ENCODE results near the gene CMTM6.

The CMTM6 gene

DNA sequence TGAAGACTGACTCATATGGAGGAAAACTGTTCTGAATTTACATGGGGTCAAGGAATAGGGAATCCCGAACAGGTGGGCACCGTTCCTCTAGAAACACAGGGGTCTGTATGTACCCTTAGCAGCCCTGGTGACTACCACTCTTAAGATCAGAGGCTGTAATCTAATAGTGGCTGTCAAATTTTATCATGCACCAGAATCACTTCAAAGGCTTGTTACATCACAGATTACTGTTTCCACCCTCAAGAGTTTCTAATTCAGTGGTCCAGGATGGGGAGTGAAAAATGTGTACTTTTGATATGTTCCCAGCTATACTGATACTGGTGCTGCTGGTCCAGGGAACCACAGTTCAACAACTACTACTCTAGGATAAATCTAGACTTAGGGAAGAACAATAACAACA lies 40.2 kb upstream of the CMTM6 start:
- Histone ChIP-seq H2AFZ (ENCODE audit: low read length) (no peak overlapping the region), H4K20me1 (ENCODE audit: insufficient read depth, low read length) (no peaks in the 10 kb centered on the region), H3K4me1 (ENCODE audit: insufficient read depth, low read length, severe bottlenecking) (no peaks in the 10 kb centered on the region), H3K9me3 (ENCODE audit: low read length) (no peaks in the 10 kb centered on the region), H3K4me3 (ENCODE audit: low read depth, low read length, poor library complexity, severe bottlenecking) (no peak overlapping the region), H3K27me3 (ENCODE audit: insufficient read depth, low read length) (no peaks in the 10 kb centered on the region), H3K4me2 (ENCODE audit: low read length) (no peak overlapping the region), H3K27ac (ENCODE audit: low read depth, low read length, poor library complexity, severe bottlenecking) (no peak overlapping the region), H3K79me2 (ENCODE audit: insufficient read depth, low read length) (peaks cover 13% of the 10 kb centered on the region), H3K36me3 (ENCODE audit: insufficient read depth, low read length) (peaks cover 33% of the 10 kb centered on the region), H3K9ac (ENCODE audit: low read length) (no peak overlapping the region), H3F3A (ENCODE audit: insufficient read depth, low read length) (no peaks in the 10 kb centered on the region), H3K9me2 (ENCODE audit: low read depth, low read length) (no peaks in the 10 kb centered on the region)
- no peak for TF ChIP-seq EZH2 (IDR thresholded peaks at IDR 0.05; ENCODE audit: borderline replicate concordance, low read length)
- TF ChIP-seq, protein P1, sequence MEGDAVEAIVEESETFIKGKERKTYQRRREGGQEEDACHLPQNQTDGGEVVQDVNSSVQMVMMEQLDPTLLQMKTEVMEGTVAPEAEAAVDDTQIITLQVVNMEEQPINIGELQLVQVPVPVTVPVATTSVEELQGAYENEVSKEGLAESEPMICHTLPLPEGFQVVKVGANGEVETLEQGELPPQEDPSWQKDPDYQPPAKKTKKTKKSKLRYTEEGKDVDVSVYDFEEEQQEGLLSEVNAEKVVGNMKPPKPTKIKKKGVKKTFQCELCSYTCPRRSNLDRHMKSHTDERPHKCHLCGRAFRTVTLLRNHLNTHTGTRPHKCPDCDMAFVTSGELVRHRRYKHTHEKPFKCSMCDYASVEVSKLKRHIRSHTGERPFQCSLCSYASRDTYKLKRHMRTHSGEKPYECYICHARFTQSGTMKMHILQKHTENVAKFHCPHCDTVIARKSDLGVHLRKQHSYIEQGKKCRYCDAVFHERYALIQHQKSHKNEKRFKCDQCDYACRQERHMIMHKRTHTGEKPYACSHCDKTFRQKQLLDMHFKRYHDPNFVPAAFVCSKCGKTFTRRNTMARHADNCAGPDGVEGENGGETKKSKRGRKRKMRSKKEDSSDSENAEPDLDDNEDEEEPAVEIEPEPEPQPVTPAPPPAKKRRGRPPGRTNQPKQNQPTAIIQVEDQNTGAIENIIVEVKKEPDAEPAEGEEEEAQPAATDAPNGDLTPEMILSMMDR (IDR thresholded peaks at IDR 0.05; ENCODE audit: low read length), result no peak

GRCh38 chr3:32540899-32541298 lies 38.2 kb upstream of the CMTM6 start:
- no peaks in the 10 kb centered on the region for H3K9me2 ChIP-seq (ENCODE audit: low read depth, low read length)
- H3K9ac ChIP-seq (ENCODE audit: low read length), result no peak overlapping the region
- TF ChIP-seq, protein P1 (IDR thresholded peaks at IDR 0.05; ENCODE audit: low read length), result no peak
- TF ChIP-seq EZH2 (IDR thresholded peaks at IDR 0.05; ENCODE audit: borderline replicate concordance, low read length), result no peak
- no peaks in the 10 kb centered on the region for H3F3A ChIP-seq (ENCODE audit: insufficient read depth, low read length)
- no peaks in the 10 kb centered on the region for H3K4me1 ChIP-seq (ENCODE audit: insufficient read depth, low read length, severe bottlenecking)
- no peak overlapping the region for H2AFZ ChIP-seq (ENCODE audit: low read length)
- peaks cover 43% of the 10 kb centered on the region for H3K36me3 ChIP-seq (ENCODE audit: insufficient read depth, low read length)
- no peaks in the 10 kb centered on the region for H4K20me1 ChIP-seq (ENCODE audit: insufficient read depth, low read length)
- H3K79me2 ChIP-seq (ENCODE audit: insufficient read depth, low read length), result 0 out of 2 replicates have a peak, but pooled peaks cover 3% of the 10 kb centered on the region
- H3K27ac ChIP-seq (ENCODE audit: low read depth, low read length, poor library complexity, severe bottlenecking), result no peak overlapping the region
- H3K4me2 ChIP-seq (ENCODE audit: low read length), result no peak overlapping the region
- H3K4me3 ChIP-seq (ENCODE audit: low read depth, low read length, poor library complexity, severe bottlenecking), result no peak overlapping the region
- H3K9me3 ChIP-seq (ENCODE audit: low read length), result no peaks in the 10 kb centered on the region
- no peaks in the 10 kb centered on the region for H3K27me3 ChIP-seq (ENCODE audit: insufficient read depth, low read length)

DNA sequence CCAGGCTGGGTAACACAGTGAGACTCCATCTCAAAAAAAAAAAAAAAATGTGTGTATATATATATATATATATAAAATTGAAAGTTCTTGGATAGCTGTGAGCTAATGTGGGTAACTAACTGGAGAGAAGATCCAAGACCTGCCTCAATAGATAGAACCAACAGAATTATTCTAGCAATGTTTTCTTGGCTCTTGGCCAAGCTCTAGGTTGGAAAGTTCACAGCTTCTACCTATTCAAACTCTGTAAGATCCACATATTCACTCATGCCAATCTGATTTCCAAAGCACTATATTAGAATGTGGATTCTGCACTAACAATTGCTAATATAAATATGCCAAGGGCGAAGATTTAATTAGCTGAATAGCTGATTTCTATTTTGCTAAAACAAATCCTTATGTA lies 29.8 kb upstream of the CMTM6 start:
- Histone ChIP-seq H2AFZ (ENCODE audit: low read length) (no peak overlapping the region), H4K20me1 (ENCODE audit: insufficient read depth, low read length) (no peaks in the 10 kb centered on the region), H3F3A (ENCODE audit: insufficient read depth, low read length) (no peaks in the 10 kb centered on the region; the same call in 1 of the 2 replicates), H3K27me3 (ENCODE audit: insufficient read depth, low read length) (no peaks in the 10 kb centered on the region), H3K4me2 (ENCODE audit: low read length) (no peak overlapping the region), H3K9ac (ENCODE audit: low read length) (no peak overlapping the region), H3K36me3 (ENCODE audit: insufficient read depth, low read length) (peaks cover 75% of the 10 kb centered on the region), H3K4me3 (ENCODE audit: low read depth, low read length, poor library complexity, severe bottlenecking) (no peak overlapping the region), H3K9me2 (ENCODE audit: low read depth, low read length) (no peaks in the 10 kb centered on the region), H3K4me1 (ENCODE audit: insufficient read depth, low read length, severe bottlenecking) (no peaks in the 10 kb centered on the region), H3K9me3 (ENCODE audit: low read length) (no peaks in the 10 kb centered on the region), H3K27ac (ENCODE audit: low read depth, low read length, poor library complexity, severe bottlenecking) (no peak overlapping the region), H3K79me2 (ENCODE audit: insufficient read depth, low read length) (no peaks in the 10 kb centered on the region)
- TF ChIP-seq, protein P1 (IDR thresholded peaks at IDR 0.05; ENCODE audit: low read length), result no peak
- TF ChIP-seq EZH2 (IDR thresholded peaks at IDR 0.05; ENCODE audit: borderline replicate concordance, low read length), result no peak
